Measurements from ENCODE around the gene LIAS. TPM values are rescaled to one million over a fixed set of nuclear protein-coding genes. Genes with fewer than 3 reads are reported as not detected.

LIAS gene
- total RNA-seq, 1 experiment from 2014 or later, result 23.5 TPM

GRCh38 chr4:39495446-39496213 lies 36.8 kb downstream of the LIAS start:
- Histone ChIP-seq H4K20me1 (ENCODE audit: insufficient read depth) (no peaks in the 10 kb centered on the region), H3K4me3 (replicated peaks in 1 of 2; ENCODE audit: low read depth in 1 of 2, low read length in 2 of 2) (no peak overlapping the region), H3K4me1 (ENCODE audit: control insufficient read depth in 1 of 2, insufficient read depth in 2 of 2, low read length in 2 of 2) (no peaks in the 10 kb centered on the region), H3K4me2 (ENCODE audit: low read length) (no peak overlapping the region), H3K9me2 (ENCODE audit: insufficient read depth) (no peaks in the 10 kb centered on the region), H3K79me2 (ENCODE audit: insufficient read depth, low read length) (no peaks in the 10 kb centered on the region), H2AFZ (ENCODE audit: low read depth, low read length, poor library complexity, severe bottlenecking) (no peak overlapping the region), H3K36me3 (ENCODE audit: control insufficient read depth in 1 of 2, insufficient read depth in 2 of 2, low read length in 2 of 2) (peaks cover 0 to 9% of the 10 kb centered on the region in 2 experiments; a peak in 3 of 4 replicates), H3K27ac (ENCODE audit: low read depth, low read length) (no peak overlapping the region), H3K9ac (ENCODE audit: low read length) (no peak overlapping the region), H3K9me3 (ENCODE audit: control insufficient read depth in 1 of 2, insufficient read depth in 1 of 2, low read depth in 1 of 2, low read length in 2 of 2) (no peaks in the 10 kb centered on the region), H3K27me3 (ENCODE audit: insufficient read depth, low read length) (no peaks in the 10 kb centered on the region)
- ATAC-seq, result no peak
- intact Hi-C loops (cut with micrococcal nuclease), result no loop called here
- ChIA-PET POLR2A (interaction anchor here (1.0 kb wide), 1 partner anchor 37 kb away, joined by 3 read pairs; the partner anchor contains the start of genes LIAS and RPL9), CTCF (no interaction called here), RAD21 (ENCODE audit: low non-redundant PET in 1 of 2, low total read pairs in 2 of 2, uncharacterized antibody in 2 of 2, unreplicated experiment in 2 of 2) (no interaction called here)
- DNase-seq (ENCODE audit: low read depth, low spot score), result no peak
- BruUV-seq (replicated peaks), result no TSS peak
- TF ChIP-seq TCF7L2 (IDR thresholded peaks at IDR 0.05; ENCODE audit: borderline replicate concordance, extremely low read depth, insufficient read depth, insufficient read length) (no peak), CBX3 (IDR thresholded peaks at IDR 0.05; ENCODE audit: low read depth) (no peak), REST (IDR thresholded peaks at IDR 0.05; ENCODE audit: low read depth) (no peak), JUND (IDR thresholded peaks at IDR 0.05) (no peak), ZNF274 (IDR thresholded peaks at IDR 0.05; ENCODE audit: low read depth, low read length) (no peak), YY1 (IDR thresholded peaks at IDR 0.05; ENCODE audit: extremely low read depth, insufficient replicate concordance, low read depth, low read length) (no peak), SIN3A (IDR thresholded peaks at IDR 0.05; ENCODE audit: low read depth) (no peak)
